AG09319 (cell line): ENCODE data around the gene SCYGR4.

Source experiments
- DNase-seq: peaks from one replicate; pipeline ENCODE4 v3.0.0-alpha.2; 2010; ENCODE audit warnings: low read depth; ENCODE audit errors: extremely low read depth
- CTCF ChIP-seq: IDR thresholded peaks from 2 replicates; pipeline ENCODE4 v1.5.1; 2011; ENCODE audit warnings: low read depth, mild to moderate bottlenecking, inconsistent platforms, low read length, moderate library complexity

SCYGR4 gene

GRCh38 chr2:227606476-227606875 is 10.8 kb upstream of the SCYGR4 start:
- no peak for DNase-seq
- TF ChIP-seq CTCF: no peak

- DNase-seq: no peak
- no peak for TF ChIP-seq CTCF
These were observed 9.4 kb upstream of the SCYGR4 start for GRCh38 chr2:227607941-227608340.

GRCh38 chr2:227608561-227609338 is 8.5 kb upstream of the SCYGR4 start:
- no peak for DNase-seq
- no peak for TF ChIP-seq CTCF

- no peak for DNase-seq
- no peak for TF ChIP-seq CTCF
These were observed 7.2 kb upstream of the SCYGR4 start for GRCh38 chr2:227610123-227610522.

GRCh38 chr2:227612546-227613271 is 4.6 kb upstream of the SCYGR4 start:
- no peak for TF ChIP-seq CTCF
- DNase-seq: no peak

- DNase-seq: no peak
- no peak for TF ChIP-seq CTCF
These were observed 4.0 kb upstream of the SCYGR4 start for GRCh38 chr2:227613272-227613660.

GRCh38 chr2:227614246-227614645 is 3.1 kb upstream of the SCYGR4 start:
- TF ChIP-seq CTCF: no peak
- no peak for DNase-seq
